ENCODE data around the gene STARD13. TPM values are rescaled to one million over a fixed set of nuclear protein-coding genes. Genes with fewer than 3 reads are reported as not detected.
A peak's percentile ranks its signal among the peaks of the same experiment; 100 is the strongest.

STARD13 gene
- total RNA-seq, 2 donors from 2014 or later, result 43.9 to 47.1 TPM

DNA sequence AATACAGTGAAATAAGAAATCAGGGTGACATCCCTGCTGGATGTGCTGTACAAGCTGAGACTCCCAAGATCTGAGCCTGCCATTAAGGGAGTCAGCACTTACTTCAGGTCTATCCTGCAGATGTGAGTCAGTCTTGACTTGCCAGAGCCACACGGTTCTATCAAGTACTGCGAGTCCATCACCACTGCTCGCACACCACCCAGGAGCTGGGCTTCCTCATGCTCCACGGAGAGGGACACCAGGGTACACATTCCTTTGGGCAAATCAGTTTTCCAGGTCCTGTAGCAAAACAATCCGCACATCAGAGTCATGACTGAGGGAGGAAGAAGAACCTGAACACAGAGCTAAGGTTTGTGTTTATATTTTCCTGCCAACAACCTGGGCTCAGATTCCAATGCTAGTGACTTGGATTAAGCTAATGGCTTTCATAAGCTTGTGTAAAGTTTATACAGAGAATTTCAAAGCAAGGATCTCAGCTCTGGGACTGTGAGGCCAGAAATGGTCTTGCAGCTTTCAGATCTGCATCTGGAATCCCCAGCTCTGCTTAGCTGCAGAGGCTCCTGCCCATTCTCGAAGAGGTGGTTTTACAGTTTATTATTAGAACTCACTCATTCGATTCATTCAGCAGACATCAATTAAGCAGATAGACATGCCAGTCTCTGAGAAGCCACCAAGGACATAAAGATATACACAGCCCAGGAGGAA is 178.7 kb downstream of the STARD13 start:
- Histone ChIP-seq H3K27me3 (replicated peaks; ENCODE audit: insufficient read depth) (no peaks in the 10 kb centered on the region), H3K36me3 (peaks cover 11% of the 10 kb centered on the region), H3K27ac (peak overlapping the region; percentile 6 to 31), H3K4me1 (ENCODE audit: control insufficient read depth in 1 of 2, low read depth in 2 of 2) (peaks cover 34 to 47% of the 10 kb centered on the region in 2 donors), H3K4me3 (no peak overlapping the region), H3K9me3 (no peaks in the 10 kb centered on the region)
- TF ChIP-seq, protein P1, sequence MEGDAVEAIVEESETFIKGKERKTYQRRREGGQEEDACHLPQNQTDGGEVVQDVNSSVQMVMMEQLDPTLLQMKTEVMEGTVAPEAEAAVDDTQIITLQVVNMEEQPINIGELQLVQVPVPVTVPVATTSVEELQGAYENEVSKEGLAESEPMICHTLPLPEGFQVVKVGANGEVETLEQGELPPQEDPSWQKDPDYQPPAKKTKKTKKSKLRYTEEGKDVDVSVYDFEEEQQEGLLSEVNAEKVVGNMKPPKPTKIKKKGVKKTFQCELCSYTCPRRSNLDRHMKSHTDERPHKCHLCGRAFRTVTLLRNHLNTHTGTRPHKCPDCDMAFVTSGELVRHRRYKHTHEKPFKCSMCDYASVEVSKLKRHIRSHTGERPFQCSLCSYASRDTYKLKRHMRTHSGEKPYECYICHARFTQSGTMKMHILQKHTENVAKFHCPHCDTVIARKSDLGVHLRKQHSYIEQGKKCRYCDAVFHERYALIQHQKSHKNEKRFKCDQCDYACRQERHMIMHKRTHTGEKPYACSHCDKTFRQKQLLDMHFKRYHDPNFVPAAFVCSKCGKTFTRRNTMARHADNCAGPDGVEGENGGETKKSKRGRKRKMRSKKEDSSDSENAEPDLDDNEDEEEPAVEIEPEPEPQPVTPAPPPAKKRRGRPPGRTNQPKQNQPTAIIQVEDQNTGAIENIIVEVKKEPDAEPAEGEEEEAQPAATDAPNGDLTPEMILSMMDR (IDR thresholded peaks at IDR 0.05), result no peak
- no peak for DNase-seq (ENCODE audit: low spot score)
- no peak for ATAC-seq (ENCODE audit: insufficient number of reproducible peaks, low FRiP score, low read depth)

DNA sequence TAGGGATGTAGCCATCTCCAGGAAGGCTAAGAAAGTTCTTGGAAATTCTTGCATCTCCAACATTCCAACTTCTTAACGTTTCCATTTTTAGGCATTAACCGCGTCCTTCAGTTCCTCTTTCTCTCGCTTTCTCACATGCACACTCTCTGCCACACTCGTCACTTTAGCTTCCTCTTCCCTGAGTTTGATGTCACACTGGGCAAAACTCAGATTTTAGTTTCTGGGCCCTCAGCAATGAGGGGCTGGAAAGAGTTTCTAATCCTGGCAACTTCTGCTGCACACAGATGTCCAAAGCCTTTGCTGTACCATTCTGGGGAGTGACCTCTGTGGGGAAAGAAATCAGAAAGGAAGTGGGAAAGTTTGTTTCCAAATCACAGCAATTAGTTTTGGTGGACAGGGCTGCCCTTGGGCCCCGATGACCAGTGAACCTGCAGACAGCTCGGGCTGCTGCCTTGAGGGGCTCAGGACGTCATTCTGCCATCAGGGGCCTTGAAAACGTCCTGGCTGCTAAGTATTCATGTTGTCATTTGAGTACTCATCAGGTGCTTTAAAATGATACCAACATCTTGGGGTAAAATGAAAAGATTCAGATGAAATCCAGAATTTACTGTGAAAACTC is 180.1 kb downstream of the STARD13 start:
- no peaks in the 10 kb centered on the region for H3K9me3 ChIP-seq
- peak overlapping the region in 1 of 2 donors; percentile 0 for H3K27ac ChIP-seq
- DNase-seq (ENCODE audit: low spot score) (no peak), ATAC-seq (ENCODE audit: insufficient number of reproducible peaks, low FRiP score, low read depth) (no peak)
- H3K36me3 ChIP-seq, result peaks cover 11% of the 10 kb centered on the region
- peaks cover 23 to 35% of the 10 kb centered on the region in 2 donors for H3K4me1 ChIP-seq (ENCODE audit: control insufficient read depth in 1 of 2, low read depth in 2 of 2)
- H3K4me3 ChIP-seq, result no peak overlapping the region
- no peaks in the 10 kb centered on the region for H3K27me3 ChIP-seq (replicated peaks; ENCODE audit: insufficient read depth)
- TF ChIP-seq, protein P1 (IDR thresholded peaks at IDR 0.05), result no peak

DNA sequence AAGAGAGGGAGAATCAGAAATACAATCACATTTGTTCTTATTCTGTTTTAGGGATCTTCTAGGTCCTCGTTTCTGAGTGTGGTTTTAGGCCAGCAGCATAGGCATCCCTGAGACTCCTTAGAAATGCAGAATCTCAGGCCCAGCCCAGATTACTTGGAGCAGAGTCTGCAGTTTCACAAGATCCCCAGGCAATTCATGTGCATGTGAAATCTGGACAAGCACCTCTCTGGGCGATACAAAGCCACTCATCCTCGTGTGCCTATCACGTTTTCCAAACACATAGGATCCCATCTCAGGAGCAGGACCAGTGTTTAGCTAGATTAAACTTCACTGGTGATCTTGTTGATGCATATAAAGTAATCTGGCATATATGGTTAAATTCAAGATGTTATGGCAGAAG is 182.1 kb downstream of the STARD13 start:
- ATAC-seq (ENCODE audit: insufficient number of reproducible peaks, low FRiP score, low read depth), result no peak
- TF ChIP-seq, protein P1 (IDR thresholded peaks at IDR 0.05), result no peak
- H3K4me1 ChIP-seq (ENCODE audit: control insufficient read depth in 1 of 2, low read depth in 2 of 2), result peaks cover 5 to 15% of the 10 kb centered on the region in 2 donors
- no peaks in the 10 kb centered on the region for H3K27me3 ChIP-seq (replicated peaks; ENCODE audit: insufficient read depth)
- H3K27ac ChIP-seq, result no peak overlapping the region
- no peaks in the 10 kb centered on the region for H3K9me3 ChIP-seq
- peaks cover 11% of the 10 kb centered on the region for H3K36me3 ChIP-seq
- DNase-seq (ENCODE audit: low spot score), result no peak
- no peak overlapping the region for H3K4me3 ChIP-seq

DNA sequence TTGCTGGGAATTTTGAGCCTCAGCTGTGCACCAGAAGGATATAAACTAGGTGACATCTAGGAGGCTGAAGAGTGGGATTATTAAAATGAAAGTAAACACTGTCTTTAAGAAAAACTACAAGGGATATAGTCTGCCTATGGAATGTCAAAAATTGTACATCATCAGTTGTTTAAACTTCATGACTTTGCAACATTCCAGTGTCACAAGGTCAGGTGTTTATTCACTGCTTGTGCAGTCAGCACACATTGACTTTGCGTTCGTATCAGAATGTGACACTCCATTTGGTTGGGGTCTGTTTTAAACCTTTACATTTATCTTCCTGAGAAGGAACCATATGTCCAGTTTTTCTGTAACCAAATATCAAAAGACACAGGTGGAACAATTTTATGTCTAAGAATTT is 183.7 kb downstream of the STARD13 start:
- Histone ChIP-seq H3K36me3 (peaks cover 11% of the 10 kb centered on the region), H3K4me3 (no peak overlapping the region), H3K27ac (no peak overlapping the region), H3K4me1 (ENCODE audit: control insufficient read depth in 1 of 2, low read depth in 2 of 2) (peaks cover 0 to 3% of the 10 kb centered on the region in 2 donors), H3K27me3 (replicated peaks; ENCODE audit: insufficient read depth) (no peaks in the 10 kb centered on the region), H3K9me3 (no peaks in the 10 kb centered on the region)
- DNase-seq (ENCODE audit: low spot score), result no peak
- ATAC-seq (ENCODE audit: insufficient number of reproducible peaks, low FRiP score, low read depth), result no peak
- TF ChIP-seq, protein P1 (IDR thresholded peaks at IDR 0.05), result no peak

DNA sequence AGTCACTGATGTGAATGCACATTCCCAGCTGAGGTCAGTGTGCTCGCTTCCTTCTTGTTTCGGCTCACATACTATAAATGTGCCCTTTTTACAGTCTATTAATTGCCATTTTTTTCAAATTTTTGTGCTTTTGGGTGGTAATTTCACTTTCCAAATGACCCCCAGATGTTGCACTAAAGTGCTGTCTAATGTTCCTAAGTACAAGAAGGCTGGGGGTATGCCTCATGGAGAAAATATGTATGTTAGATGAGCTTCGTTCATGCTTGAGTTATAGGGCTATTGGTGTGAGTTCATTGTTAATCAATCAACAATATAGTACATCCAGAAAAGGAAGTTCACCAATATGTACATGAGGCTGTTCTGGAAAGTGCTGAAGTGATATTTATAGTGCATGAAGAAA is 184.7 kb downstream of the STARD13 start:
- Histone ChIP-seq H3K27ac (no peak overlapping the region), H3K4me3 (no peak overlapping the region), H3K27me3 (replicated peaks; ENCODE audit: insufficient read depth) (no peaks in the 10 kb centered on the region), H3K4me1 (ENCODE audit: control insufficient read depth in 1 of 2, low read depth in 2 of 2) (no peaks in the 10 kb centered on the region), H3K9me3 (no peaks in the 10 kb centered on the region), H3K36me3 (peaks cover 5% of the 10 kb centered on the region)
- TF ChIP-seq, protein P1 (IDR thresholded peaks at IDR 0.05), result no peak
- DNase-seq (ENCODE audit: low spot score) (no peak), ATAC-seq (ENCODE audit: insufficient number of reproducible peaks, low FRiP score, low read depth) (no peak)
